GM23248 (cell line): Measurements from ENCODE around the gene FHDC1. TPM values are rescaled to one million over a fixed set of nuclear protein-coding genes. Genes with fewer than 3 reads are reported as not detected.

Source experiments
- DNase-seq: peaks from one replicate; pipeline ENCODE4 v3.0.0-alpha.2; 2015
- H2AFZ ChIP-seq: fragments of 200-600 bp; sonication (generic); 2 replicates; pipeline ENCODE4 v1.6.1; 2016; ENCODE audit warnings: antibody characterized with exemption
- H3F3A ChIP-seq: fragments of 200-600 bp; sonication (generic); 2 replicates; pipeline ENCODE4 v1.6.1; 2016; ENCODE audit warnings: mild to moderate bottlenecking, antibody characterized with exemption, mixed run types; ENCODE audit not compliant: insufficient read depth
- H3K27ac ChIP-seq: fragments of 200-600 bp; sonication (generic); 2 replicates; pipeline ENCODE4 v1.5.1; 2016; ENCODE audit warnings: mild to moderate bottlenecking
- H3K27me3 ChIP-seq: fragments of 200-600 bp; sonication (generic); replicated peaks from 2 replicates; pipeline ENCODE4 v1.6.1; 2016; ENCODE audit warnings: mild to moderate bottlenecking; ENCODE audit not compliant: insufficient read depth
- H3K36me3 ChIP-seq: fragments of 200-600 bp; sonication (generic); 2 replicates; pipeline ENCODE4 v1.6.1; 2016; ENCODE audit warnings: low read depth, mild to moderate bottlenecking
- H3K4me1 ChIP-seq: fragments of 200-600 bp; sonication (generic); 2 replicates; pipeline ENCODE4 v1.6.1; 2016; ENCODE audit warnings: mild to moderate bottlenecking; ENCODE audit not compliant: insufficient read depth
- H3K4me2 ChIP-seq: fragments of 200-600 bp; sonication (generic); one replicate; pipeline ENCODE4 v1.6.1; 2016; ENCODE audit warnings: mild to moderate bottlenecking; ENCODE audit not compliant: unreplicated experiment
- H3K4me3 ChIP-seq: fragments of 200-600 bp; sonication (generic); 2 replicates; pipeline ENCODE4 v1.5.1; 2016; ENCODE audit warnings: mild to moderate bottlenecking
- H3K79me2 ChIP-seq: fragments of 200-600 bp; sonication (generic); 2 replicates; pipeline ENCODE4 v1.6.1; 2016; ENCODE audit warnings: mild to moderate bottlenecking; ENCODE audit not compliant: insufficient read depth
- H3K9ac ChIP-seq: fragments of 200-600 bp; sonication (generic); 2 replicates; pipeline ENCODE4 v1.6.1; 2016; ENCODE audit warnings: mild to moderate bottlenecking
- H3K9me2 ChIP-seq: fragments of 200-600 bp; sonication (generic); 2 replicates; pipeline ENCODE4 v1.6.1; 2016; ENCODE audit warnings: mixed run types, mild to moderate bottlenecking, moderate library complexity; ENCODE audit not compliant: insufficient read depth
- H3K9me3 ChIP-seq: fragments of 200-600 bp; sonication (generic); one replicate; pipeline ENCODE4 v1.6.1; 2017; ENCODE audit warnings: low read depth
- H4K20me1 ChIP-seq: fragments of 200-600 bp; sonication (generic); 2 replicates; pipeline ENCODE4 v1.6.0; 2016; ENCODE audit not compliant: insufficient read depth
- EZH2 ChIP-seq: fragments of 200-600 bp; sonication (generic); IDR thresholded peaks from 2 replicates; pipeline ENCODE4 v1.6.1; 2018; ENCODE audit warnings: antibody characterized with exemption, mild to moderate bottlenecking; ENCODE audit not compliant: insufficient read depth, poor library complexity, severe bottlenecking
- EZH2phosphoT487 ChIP-seq: fragments of 200-600 bp; sonication (generic); IDR thresholded peaks from 2 replicates; pipeline ENCODE4 v1.6.1; 2018; ENCODE audit warnings: antibody characterized with exemption, moderate library complexity, mild to moderate bottlenecking, low read depth; ENCODE audit not compliant: insufficient read depth
- WGBS, 2 experiments: methylation state at CpG; one replicate each; pipeline ENCODE4 v1.1.6; 2015 to 2017; ENCODE audit warnings: low lambda C conversion rate in 2 of 2, low coverage in 1 of 2; ENCODE audit errors: missing lambda C conversion rate in 2 of 2; 5-methylcytosine and 5-hydroxymethylcytosine counted together
- in situ Hi-C: fragments of 300-500 bp; cut with MboI; formaldehyde crosslinking; loops from 2 replicates; pipeline ENCODE4 v1.15.0; 2020
- polyA plus RNA-seq: library from polyadenylated mRNA; unstranded; fragments of >200 nt; fragmentation: Nextera tagmentation; extraction: Ambion mirVana; gene quantifications from 2 replicates; pipeline ENCODE4 v1.2.1, GENCODE V29; 2016
- total RNA-seq: library from RNA; depleted of rRNA; stranded (reverse); fragments of >200 nt; shearing (Covaris generic); gene quantifications from 2 replicates; pipeline ENCODE4 v1.2.3, GENCODE V29; 2014

The FHDC1 gene
- total and polyA plus RNA-seq, 2 experiments from 2014 or later: 0.22 to 0.51 TPM

GRCh38 chr4:152968806-152969394 is 32.8 kb downstream of the FHDC1 start:
- peak; percentile 75 for DNase-seq
- Histone ChIP-seq H2AFZ (peak overlapping the region; percentile 64), H3K4me1 (peaks cover 41% of the 10 kb centered on the region), H4K20me1 (no peaks in the 10 kb centered on the region), H3K27me3 (no peaks in the 10 kb centered on the region), H3K27ac (no peak overlapping the region), H3K4me2 (peak overlapping the region; percentile 71), H3K9ac (no peak overlapping the region), H3K9me2 (no peaks in the 10 kb centered on the region), H3K36me3 (no peaks in the 10 kb centered on the region), H3F3A (peaks cover 22% of the 10 kb centered on the region; the same call in 1 of the 2 replicates), H3K9me3 (no peaks in the 10 kb centered on the region), H3K79me2 (no peaks in the 10 kb centered on the region), H3K4me3 (no peak overlapping the region)
- 21 to 22% methylated on average over 9 of the region's 9 CpGs for WGBS, 2 experiments
- TF ChIP-seq EZH2 (no peak), EZH2phosphoT487 (no peak)
- in situ Hi-C loops: no loop called here

- WGBS, 2 experiments: 65 to 72% methylated on average over 3 of the region's 3 CpGs
- in situ Hi-C loops: no loop called here
- Histone ChIP-seq H3K4me1 (peaks cover 41% of the 10 kb centered on the region), H3K9me3 (no peaks in the 10 kb centered on the region), H3K4me2 (no peak overlapping the region), H2AFZ (0 out of 2 replicates have a peak overlapping the region, but pooled peaks have one; percentile 7), H3K27me3 (no peaks in the 10 kb centered on the region), H3K36me3 (no peaks in the 10 kb centered on the region), H3K9ac (no peak overlapping the region), H3K4me3 (no peak overlapping the region), H4K20me1 (no peaks in the 10 kb centered on the region), H3K27ac (peak overlapping the region; percentile 25), H3K9me2 (no peaks in the 10 kb centered on the region), H3K79me2 (no peaks in the 10 kb centered on the region), H3F3A (peaks cover 22% of the 10 kb centered on the region; the same call in 1 of the 2 replicates)
- TF ChIP-seq EZH2 (no peak), EZH2phosphoT487 (no peak)
- DNase-seq: peak; percentile 53
Measured at GRCh38 chr4:152970102-152970820, 34.1 kb downstream of the FHDC1 start.

DNA sequence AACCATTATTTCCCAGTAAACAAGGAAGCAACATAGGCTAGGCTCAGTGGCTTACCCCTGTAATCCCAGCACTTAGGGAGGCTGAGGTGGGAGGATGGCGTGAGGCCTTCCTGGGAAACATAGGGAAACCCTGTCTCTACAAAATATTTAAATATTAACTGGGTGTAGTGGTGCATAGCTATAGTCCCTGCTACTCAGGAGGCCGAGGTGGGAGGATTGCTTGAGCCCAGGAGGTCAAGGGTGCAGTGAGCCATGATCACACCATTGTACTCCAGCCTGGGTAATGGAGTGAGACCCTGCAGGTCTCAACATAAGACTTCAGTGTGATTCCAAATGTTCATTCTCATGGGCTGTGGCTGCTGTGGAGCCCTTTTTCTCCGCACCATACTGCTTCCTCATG is 34.9 kb downstream of the FHDC1 start:
- no peaks in the 10 kb centered on the region for H3K9me3 ChIP-seq
- no peak overlapping the region for H3K27ac ChIP-seq
- H3K4me1 ChIP-seq: peaks cover 41% of the 10 kb centered on the region
- H3K9me2 ChIP-seq: no peaks in the 10 kb centered on the region
- no peak overlapping the region for H3K9ac ChIP-seq
- no peaks in the 10 kb centered on the region for H3K27me3 ChIP-seq
- H3K36me3 ChIP-seq: no peaks in the 10 kb centered on the region
- peaks cover 22% of the 10 kb centered on the region; the same call in 1 of the 2 replicates for H3F3A ChIP-seq
- WGBS, 2 experiments: 93% methylated on average over 3 of the region's 3 CpGs
- no peak overlapping the region for H3K4me3 ChIP-seq
- H3K4me2 ChIP-seq: no peak overlapping the region
- no peaks in the 10 kb centered on the region for H3K79me2 ChIP-seq
- no peaks in the 10 kb centered on the region for H4K20me1 ChIP-seq
- in situ Hi-C loops: no loop called here
- H2AFZ ChIP-seq: no peak overlapping the region
- TF ChIP-seq EZH2 (no peak), EZH2phosphoT487 (no peak)
- DNase-seq: no peak

DNA sequence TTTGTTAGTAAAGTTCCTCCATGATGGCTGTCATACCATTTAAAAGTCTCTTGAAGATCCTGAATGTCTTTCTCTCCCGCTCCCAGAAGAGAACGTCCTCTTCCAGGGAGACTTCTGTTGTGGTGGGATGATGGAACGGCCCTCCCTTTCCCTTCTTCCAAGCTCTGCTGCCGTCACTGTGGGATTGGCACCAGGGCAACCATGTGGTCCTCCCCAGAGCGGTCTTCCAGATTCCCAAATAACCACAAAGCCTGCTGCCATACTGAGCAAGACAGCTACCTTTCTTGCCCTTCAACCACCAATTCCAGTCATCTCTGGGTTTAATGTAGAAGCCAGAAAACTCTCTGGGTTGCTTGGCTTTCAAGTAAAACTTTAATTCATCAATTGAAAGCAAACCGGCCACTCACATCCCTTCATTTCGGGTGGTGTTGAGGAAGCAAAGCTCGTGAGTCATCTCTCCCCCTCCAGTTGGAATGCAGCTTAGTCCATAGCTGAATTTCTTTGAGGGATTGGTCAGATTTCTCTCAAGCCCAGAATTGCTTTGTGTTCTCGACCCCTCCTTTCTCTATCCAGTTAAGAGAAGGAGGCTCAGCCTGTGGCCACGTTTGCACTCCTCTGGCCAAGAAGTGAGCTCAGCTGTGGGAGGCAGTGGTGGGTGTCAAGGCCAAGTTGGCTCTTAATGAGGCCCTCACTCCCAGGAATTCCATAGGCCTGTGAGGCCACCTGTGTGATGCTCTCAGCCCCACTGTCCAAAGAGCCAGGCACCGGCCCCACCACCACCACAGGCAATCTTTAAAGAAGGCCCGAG is 36.9 kb downstream of the FHDC1 start:
- peak overlapping the region; percentile 91 for H2AFZ ChIP-seq

More for the DNA sequence above, 36.9 kb downstream of the FHDC1 start:
- H3K9me3 ChIP-seq: no peaks in the 10 kb centered on the region
- no peaks in the 10 kb centered on the region for H3K9me2 ChIP-seq
- peak overlapping the region; percentile 80 for H3K4me2 ChIP-seq
- no peaks in the 10 kb centered on the region for H3K27me3 ChIP-seq
- peaks cover 22% of the 10 kb centered on the region; the same call in 1 of the 2 replicates for H3F3A ChIP-seq
- WGBS, 2 experiments: 23 to 25% methylated on average over 12 of the region's 12 CpGs
- no peaks in the 10 kb centered on the region for H3K79me2 ChIP-seq
- in situ Hi-C loops: no loop called here
- TF ChIP-seq EZH2 (no peak), EZH2phosphoT487 (no peak)
- H4K20me1 ChIP-seq: no peaks in the 10 kb centered on the region
- H3K4me1 ChIP-seq: peaks cover 41% of the 10 kb centered on the region
- peak overlapping the region; percentile 54 for H3K4me3 ChIP-seq
- H3K9ac ChIP-seq: peak overlapping the region; percentile 70
- no peaks in the 10 kb centered on the region for H3K36me3 ChIP-seq
- H3K27ac ChIP-seq: peak overlapping the region; percentile 91
- peak; percentile 94 for DNase-seq
